KMS-11 (cell line): ENCODE data around the gene KIAA0753.

Experiments used
- H2AFZ ChIP-seq: fragments of 200-600 bp; sonication (generic); 2 replicates; pipeline ENCODE4 v1.6.1; 2016; ENCODE audit warnings: antibody characterized with exemption, mixed run types, low read depth
- H3K27ac ChIP-seq: fragments of 200-600 bp; sonication (generic); 2 replicates; pipeline ENCODE4 v1.6.1; 2016; ENCODE audit warnings: mild to moderate bottlenecking, mixed run types
- H3K27me3 ChIP-seq: fragments of 200-600 bp; sonication (generic); 2 replicates; pipeline ENCODE4 v1.6.1; 2017; ENCODE audit warnings: mild to moderate bottlenecking, low read depth, mixed run types, moderate library complexity; ENCODE audit not compliant: insufficient read depth
- H3K36me3 ChIP-seq: fragments of 200-600 bp; sonication (generic); 2 replicates; pipeline ENCODE4 v1.6.1; 2017; ENCODE audit warnings: mild to moderate bottlenecking, mixed run types; ENCODE audit not compliant: insufficient read depth
- H3K4me1 ChIP-seq: fragments of 200-600 bp; sonication (generic); 2 replicates; pipeline ENCODE4 v1.6.1; 2016; ENCODE audit warnings: mild to moderate bottlenecking, low read depth, mixed run types; ENCODE audit not compliant: poor library complexity, severe bottlenecking
- H3K4me2 ChIP-seq: fragments of 200-600 bp; sonication (generic); 2 replicates; pipeline ENCODE4 v1.7.0; 2016; ENCODE audit warnings: mild to moderate bottlenecking, mixed run types
- H3K4me3 ChIP-seq: fragments of 200-600 bp; sonication (generic); IDR thresholded peaks from 2 replicates; pipeline ENCODE4 v1.6.1; 2017; ENCODE audit warnings: low read depth, low read length, mixed read lengths; ENCODE audit not compliant: insufficient read depth
- H3K79me2 ChIP-seq: fragments of 200-600 bp; sonication (generic); 2 replicates; pipeline ENCODE4 v1.6.1; 2016; ENCODE audit warnings: low read depth, mixed run types; ENCODE audit not compliant: insufficient read depth
- H3K9ac ChIP-seq: fragments of 200-600 bp; sonication (generic); 2 replicates; pipeline ENCODE4 v1.6.1; 2016; ENCODE audit warnings: mild to moderate bottlenecking, mixed run types
- H4K20me1 ChIP-seq: fragments of 200-600 bp; sonication (generic); 2 replicates; pipeline ENCODE4 v1.6.1; 2016; ENCODE audit warnings: mild to moderate bottlenecking, mixed run types; ENCODE audit not compliant: insufficient read depth
- TF ChIP-seq, protein P1 (sequence below): fragments of 200-600 bp; sonication (generic); conservative IDR thresholded peaks from 2 replicates; pipeline ENCODE4 v1.6.1; 2017; ENCODE audit warnings: low read depth, mild to moderate bottlenecking, antibody characterized with exemption, low read length, moderate library complexity, mixed read lengths

The KIAA0753 gene

DNA sequence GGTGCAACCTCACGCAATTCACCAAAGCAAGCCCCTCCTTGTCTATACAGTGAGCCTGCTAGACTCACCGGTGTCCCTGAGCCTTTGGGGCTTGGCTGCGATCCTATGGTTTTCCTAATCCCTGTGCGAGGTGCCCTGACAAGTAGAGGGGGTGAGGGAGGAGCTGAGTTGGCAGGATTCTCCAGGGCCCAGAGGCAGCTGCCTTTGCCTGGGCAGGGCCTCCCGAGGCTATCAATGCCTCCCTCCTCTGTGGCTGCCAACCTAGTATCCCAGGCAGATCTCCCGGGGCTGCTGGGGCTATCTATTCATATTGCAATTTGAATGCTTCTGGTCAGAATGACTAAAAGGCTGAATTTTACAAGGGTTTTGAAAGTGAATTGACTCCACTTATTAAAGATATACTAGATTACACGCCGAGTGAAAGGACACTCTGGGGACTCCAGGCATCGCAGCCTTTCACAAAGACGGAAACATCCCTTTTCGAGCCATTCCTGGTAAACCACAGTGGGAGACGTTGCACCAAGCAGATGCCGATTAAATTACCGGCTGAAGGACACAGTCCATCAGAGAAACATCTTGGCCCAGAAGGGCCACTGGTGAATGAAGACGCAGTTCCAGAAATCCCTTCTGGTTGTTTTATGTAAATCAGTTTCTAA lies 72.9 kb downstream of the KIAA0753 start:
- Histone ChIP-seq H3K79me2 (no peaks in the 10 kb centered on the region), H2AFZ (no peak overlapping the region), H3K27ac (no peak overlapping the region), H4K20me1 (no peaks in the 10 kb centered on the region), H3K4me3 (no peak overlapping the region), H3K9ac (no peak overlapping the region), H3K4me1 (no peaks in the 10 kb centered on the region), H3K27me3 (no peaks in the 10 kb centered on the region), H3K36me3 (no peaks in the 10 kb centered on the region), H3K4me2 (no peak overlapping the region)
- TF ChIP-seq, protein P1, sequence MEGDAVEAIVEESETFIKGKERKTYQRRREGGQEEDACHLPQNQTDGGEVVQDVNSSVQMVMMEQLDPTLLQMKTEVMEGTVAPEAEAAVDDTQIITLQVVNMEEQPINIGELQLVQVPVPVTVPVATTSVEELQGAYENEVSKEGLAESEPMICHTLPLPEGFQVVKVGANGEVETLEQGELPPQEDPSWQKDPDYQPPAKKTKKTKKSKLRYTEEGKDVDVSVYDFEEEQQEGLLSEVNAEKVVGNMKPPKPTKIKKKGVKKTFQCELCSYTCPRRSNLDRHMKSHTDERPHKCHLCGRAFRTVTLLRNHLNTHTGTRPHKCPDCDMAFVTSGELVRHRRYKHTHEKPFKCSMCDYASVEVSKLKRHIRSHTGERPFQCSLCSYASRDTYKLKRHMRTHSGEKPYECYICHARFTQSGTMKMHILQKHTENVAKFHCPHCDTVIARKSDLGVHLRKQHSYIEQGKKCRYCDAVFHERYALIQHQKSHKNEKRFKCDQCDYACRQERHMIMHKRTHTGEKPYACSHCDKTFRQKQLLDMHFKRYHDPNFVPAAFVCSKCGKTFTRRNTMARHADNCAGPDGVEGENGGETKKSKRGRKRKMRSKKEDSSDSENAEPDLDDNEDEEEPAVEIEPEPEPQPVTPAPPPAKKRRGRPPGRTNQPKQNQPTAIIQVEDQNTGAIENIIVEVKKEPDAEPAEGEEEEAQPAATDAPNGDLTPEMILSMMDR = no peak

DNA sequence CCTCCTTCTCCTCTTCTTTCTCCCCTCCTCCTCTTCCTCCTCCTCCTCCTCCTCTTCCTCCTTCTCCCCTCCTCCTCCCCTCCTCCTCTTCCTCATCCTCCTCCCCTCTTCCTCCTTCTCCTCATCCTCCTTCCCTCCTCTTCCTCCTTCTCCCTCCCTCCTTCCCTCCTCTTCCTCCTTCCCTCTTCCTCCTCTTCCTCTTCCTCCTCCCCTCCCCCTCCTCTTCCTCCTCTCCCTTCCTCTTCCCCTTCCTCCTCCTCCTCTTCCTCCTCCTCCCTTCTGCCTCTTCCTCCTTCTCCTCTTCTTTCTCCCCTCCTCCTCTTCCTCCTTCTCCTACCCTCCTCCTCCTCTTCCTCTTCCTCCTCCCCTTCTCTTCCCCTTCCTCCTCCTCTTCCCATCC lies 79.1 kb downstream of the KIAA0753 start:
- no peak overlapping the region for H2AFZ ChIP-seq
- no peaks in the 10 kb centered on the region for H3K4me1 ChIP-seq
- no peaks in the 10 kb centered on the region for H3K36me3 ChIP-seq
- H3K79me2 ChIP-seq = no peaks in the 10 kb centered on the region
- H3K27ac ChIP-seq = no peak overlapping the region
- TF ChIP-seq, protein P1 = no peak
- no peak overlapping the region for H3K4me3 ChIP-seq
- H3K9ac ChIP-seq = no peak overlapping the region
- H3K27me3 ChIP-seq = no peaks in the 10 kb centered on the region
- H3K4me2 ChIP-seq = no peak overlapping the region
- no peaks in the 10 kb centered on the region for H4K20me1 ChIP-seq

DNA sequence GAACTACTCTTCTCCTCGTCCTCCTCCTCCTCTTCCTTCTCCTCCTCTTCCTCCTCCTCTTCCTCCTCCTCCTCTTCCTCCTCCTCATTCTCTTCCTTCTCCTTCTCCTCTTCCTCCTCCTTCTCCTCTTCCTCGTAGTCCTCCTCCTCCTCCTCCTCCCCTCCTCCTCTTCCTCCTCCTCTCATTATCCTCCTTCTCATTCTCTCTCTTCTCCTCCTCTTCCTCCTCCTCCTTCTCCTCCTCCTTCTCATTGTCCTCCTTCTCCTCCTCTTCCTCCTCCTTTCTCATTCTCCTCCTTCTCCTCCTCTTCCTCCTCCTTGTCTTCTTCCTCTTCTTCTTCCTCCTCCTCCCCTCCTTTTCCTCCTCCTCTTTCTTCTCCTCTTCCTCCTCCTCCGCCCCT lies 80.0 kb downstream of the KIAA0753 start:
- Histone ChIP-seq H3K9ac (no peak overlapping the region), H3K4me1 (no peaks in the 10 kb centered on the region), H3K79me2 (no peaks in the 10 kb centered on the region), H3K27me3 (no peaks in the 10 kb centered on the region), H3K27ac (no peak overlapping the region), H3K4me3 (no peak overlapping the region), H4K20me1 (no peaks in the 10 kb centered on the region), H3K4me2 (no peak overlapping the region), H3K36me3 (no peaks in the 10 kb centered on the region), H2AFZ (no peak overlapping the region)
- TF ChIP-seq, protein P1 = no peak

DNA sequence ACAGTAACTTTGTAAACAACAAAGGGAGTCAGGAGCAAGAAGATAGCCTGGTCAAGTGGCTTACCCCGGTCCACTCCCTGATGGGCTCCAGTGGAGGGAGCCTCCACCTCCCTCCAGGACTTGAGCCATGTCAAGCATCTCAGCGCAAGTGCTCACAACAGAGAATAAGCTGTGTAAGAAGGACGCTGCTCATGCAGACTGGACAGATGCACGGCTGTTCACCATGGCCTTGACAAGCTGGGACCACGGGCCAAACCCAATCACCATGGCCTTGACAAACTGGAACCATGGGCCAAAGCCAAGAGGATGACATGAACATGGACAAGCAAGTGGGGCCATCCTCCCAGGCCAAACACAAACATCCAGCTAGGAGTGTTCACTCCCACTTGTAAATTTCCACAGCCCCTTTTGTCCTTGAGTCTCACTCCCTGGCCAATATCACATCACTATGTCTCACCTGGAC lies 80.7 kb downstream of the KIAA0753 start:
- H4K20me1 ChIP-seq = no peaks in the 10 kb centered on the region
- no peaks in the 10 kb centered on the region for H3K27me3 ChIP-seq
- no peak overlapping the region for H3K9ac ChIP-seq
- no peaks in the 10 kb centered on the region for H3K4me1 ChIP-seq
- H3K27ac ChIP-seq = no peak overlapping the region
- H3K4me3 ChIP-seq = no peak overlapping the region
- TF ChIP-seq, protein P1 = no peak
- no peak overlapping the region for H3K4me2 ChIP-seq
- no peak overlapping the region for H2AFZ ChIP-seq
- no peaks in the 10 kb centered on the region for H3K79me2 ChIP-seq
- H3K36me3 ChIP-seq = no peaks in the 10 kb centered on the region
